ENCODE results near the gene CARD11.

CARD11 gene

GRCh38 chr7:3020416-3020815, 23.3 kb downstream of the CARD11 start:
- no peak overlapping the region for H2AFZ ChIP-seq (ENCODE audit: low read depth)
- H3K4me1 ChIP-seq (ENCODE audit: low read depth, poor library complexity, severe bottlenecking) = no peaks in the 10 kb centered on the region
- no peak overlapping the region for H3K27ac ChIP-seq
- H3K79me2 ChIP-seq (ENCODE audit: insufficient read depth, low read depth) = no peaks in the 10 kb centered on the region; the same call in 1 of the 2 replicates
- no peak overlapping the region for H3K9ac ChIP-seq
- no peaks in the 10 kb centered on the region for H3K36me3 ChIP-seq (ENCODE audit: insufficient read depth)
- no peak overlapping the region for H3K4me3 ChIP-seq (IDR thresholded peaks at IDR 0.05; ENCODE audit: insufficient read depth, low read depth, low read length)
- no peak for TF ChIP-seq CTCF (conservative IDR thresholded peaks at IDR 0.05; ENCODE audit: low read depth, low read length)
- H3K27me3 ChIP-seq (ENCODE audit: insufficient read depth, low read depth) = no peaks in the 10 kb centered on the region
- no peak overlapping the region for H3K4me2 ChIP-seq
- no peaks in the 10 kb centered on the region for H4K20me1 ChIP-seq (ENCODE audit: insufficient read depth)

GRCh38 chr7:3019801-3020200, 23.9 kb downstream of the CARD11 start:
- no peaks in the 10 kb centered on the region for H3K27me3 ChIP-seq (ENCODE audit: insufficient read depth, low read depth)
- H3K27ac ChIP-seq = no peak overlapping the region
- no peaks in the 10 kb centered on the region for H3K36me3 ChIP-seq (ENCODE audit: insufficient read depth)
- no peaks in the 10 kb centered on the region for H4K20me1 ChIP-seq (ENCODE audit: insufficient read depth)
- no peak overlapping the region for H2AFZ ChIP-seq (ENCODE audit: low read depth)
- H3K4me3 ChIP-seq (IDR thresholded peaks at IDR 0.05; ENCODE audit: insufficient read depth, low read depth, low read length) = no peak overlapping the region
- no peaks in the 10 kb centered on the region; the same call in 1 of the 2 replicates for H3K79me2 ChIP-seq (ENCODE audit: insufficient read depth, low read depth)
- no peak for TF ChIP-seq CTCF (conservative IDR thresholded peaks at IDR 0.05; ENCODE audit: low read depth, low read length)
- H3K9ac ChIP-seq = no peak overlapping the region
- no peak overlapping the region for H3K4me2 ChIP-seq
- no peaks in the 10 kb centered on the region for H3K4me1 ChIP-seq (ENCODE audit: low read depth, poor library complexity, severe bottlenecking)

GRCh38 chr7:3013975-3014792, 29.5 kb downstream of the CARD11 start:
- H3K27ac ChIP-seq = no peak overlapping the region
- H3K9ac ChIP-seq = no peak overlapping the region
- no peaks in the 10 kb centered on the region for H3K36me3 ChIP-seq (ENCODE audit: insufficient read depth)
- H4K20me1 ChIP-seq (ENCODE audit: insufficient read depth) = no peaks in the 10 kb centered on the region
- H3K4me2 ChIP-seq = no peak overlapping the region
- no peaks in the 10 kb centered on the region; the same call in 1 of the 2 replicates for H3K79me2 ChIP-seq (ENCODE audit: insufficient read depth, low read depth)
- H3K27me3 ChIP-seq (ENCODE audit: insufficient read depth, low read depth) = no peaks in the 10 kb centered on the region
- H3K4me1 ChIP-seq (ENCODE audit: low read depth, poor library complexity, severe bottlenecking) = no peaks in the 10 kb centered on the region
- H2AFZ ChIP-seq (ENCODE audit: low read depth) = no peak overlapping the region
- TF ChIP-seq CTCF (conservative IDR thresholded peaks at IDR 0.05; ENCODE audit: low read depth, low read length) = no peak
- no peak overlapping the region for H3K4me3 ChIP-seq (IDR thresholded peaks at IDR 0.05; ENCODE audit: insufficient read depth, low read depth, low read length)

- Histone ChIP-seq H3K9ac (no peak overlapping the region), H3K4me3 (IDR thresholded peaks at IDR 0.05; ENCODE audit: insufficient read depth, low read depth, low read length) (no peak overlapping the region), H3K36me3 (ENCODE audit: insufficient read depth) (no peaks in the 10 kb centered on the region), H4K20me1 (ENCODE audit: insufficient read depth) (no peaks in the 10 kb centered on the region), H3K4me2 (no peak overlapping the region), H3K27ac (no peak overlapping the region), H3K4me1 (ENCODE audit: low read depth, poor library complexity, severe bottlenecking) (no peaks in the 10 kb centered on the region), H2AFZ (ENCODE audit: low read depth) (no peak overlapping the region), H3K27me3 (ENCODE audit: insufficient read depth, low read depth) (no peaks in the 10 kb centered on the region), H3K79me2 (ENCODE audit: insufficient read depth, low read depth) (no peaks in the 10 kb centered on the region)
- TF ChIP-seq CTCF (conservative IDR thresholded peaks at IDR 0.05; ENCODE audit: low read depth, low read length) = no peak
Measured at GRCh38 chr7:3011211-3011852, 32.3 kb downstream of the CARD11 start.

All from KMS-11 (cell line).